Karpas-422 (cell line): ENCODE measurements around the gene COL4A4. TPM values are rescaled to one million over a fixed set of nuclear protein-coding genes. Genes with fewer than 3 reads are reported as not detected.

Experiments
- DNase-seq: peaks from one replicate; pipeline ENCODE4 v3.0.0-alpha.2; 2015
- H2AFZ ChIP-seq: fragments of 200-600 bp; sonication (generic); 2 replicates; pipeline ENCODE4 v1.6.1; 2014; ENCODE audit warnings: antibody characterized with exemption, low read length, mixed read lengths
- H3K27ac ChIP-seq: fragments of 200-600 bp; sonication (generic); 2 replicates; pipeline ENCODE4 v1.5.1; 2014; ENCODE audit warnings: mild to moderate bottlenecking, low read length, moderate library complexity
- H3K27me3 ChIP-seq: fragments of 200-600 bp; sonication (generic); 2 replicates; pipeline ENCODE4 v1.6.1; 2014; ENCODE audit warnings: low read length, mixed read lengths
- H3K36me3 ChIP-seq: fragments of 200-600 bp; sonication (generic); 2 replicates; pipeline ENCODE4 v1.6.1; 2014; ENCODE audit warnings: low read length, mixed read lengths; ENCODE audit not compliant: insufficient read depth
- H3K4me1 ChIP-seq: fragments of 200-600 bp; sonication (generic); 2 replicates; pipeline ENCODE4 v1.6.1; 2014; ENCODE audit warnings: mild to moderate bottlenecking, low read length, mixed read lengths
- H3K4me2 ChIP-seq: fragments of 200-600 bp; sonication (generic); 2 replicates; pipeline ENCODE4 v1.6.1; 2014; ENCODE audit warnings: low read length, low read depth, mild to moderate bottlenecking; ENCODE audit not compliant: poor library complexity, severe bottlenecking
- H3K4me3 ChIP-seq: fragments of 200-600 bp; sonication (generic); 2 replicates; pipeline ENCODE4 v1.5.1; 2014; ENCODE audit warnings: mild to moderate bottlenecking, antibody characterized with exemption, low read length, mixed read lengths
- H3K79me2 ChIP-seq: fragments of 200-600 bp; sonication (generic); 2 replicates; pipeline ENCODE4 v1.6.1; 2014; ENCODE audit warnings: mild to moderate bottlenecking, low read length, mixed read lengths
- H3K9ac ChIP-seq: fragments of 200-600 bp; sonication (generic); 2 replicates; pipeline ENCODE4 v1.6.0; 2014; ENCODE audit warnings: low read length
- H3K9me2 ChIP-seq: fragments of 200-600 bp; sonication (generic), shearing (Covaris generic); replicated peaks from 2 replicates; pipeline ENCODE4 v1.6.0; 2014; ENCODE audit warnings: mild to moderate bottlenecking, low read length, moderate library complexity; ENCODE audit not compliant: insufficient read depth
- H3K9me3 ChIP-seq: fragments of 300-700, 200-600 bp; sonication (generic); 2 replicates; pipeline ENCODE4 v1.6.1; 2014; ENCODE audit warnings: low read length, mixed read lengths
- H4K20me1 ChIP-seq: fragments of 200-600 bp; sonication (generic); 2 replicates; pipeline ENCODE4 v1.6.1; 2014; ENCODE audit warnings: mild to moderate bottlenecking, antibody characterized with exemption, low read length, low read depth; ENCODE audit not compliant: insufficient read depth
- total RNA-seq: library from RNA; depleted of rRNA; stranded (reverse); fragments of >200 nt; shearing (Covaris generic); gene quantifications from 2 replicates; pipeline ENCODE4 v1.2.3, GENCODE V29; 2014; ENCODE audit warnings: low replicate concordance

Gene COL4A4
- total RNA-seq, 1 experiment from 2014 or later, result 0.41 TPM

DNA sequence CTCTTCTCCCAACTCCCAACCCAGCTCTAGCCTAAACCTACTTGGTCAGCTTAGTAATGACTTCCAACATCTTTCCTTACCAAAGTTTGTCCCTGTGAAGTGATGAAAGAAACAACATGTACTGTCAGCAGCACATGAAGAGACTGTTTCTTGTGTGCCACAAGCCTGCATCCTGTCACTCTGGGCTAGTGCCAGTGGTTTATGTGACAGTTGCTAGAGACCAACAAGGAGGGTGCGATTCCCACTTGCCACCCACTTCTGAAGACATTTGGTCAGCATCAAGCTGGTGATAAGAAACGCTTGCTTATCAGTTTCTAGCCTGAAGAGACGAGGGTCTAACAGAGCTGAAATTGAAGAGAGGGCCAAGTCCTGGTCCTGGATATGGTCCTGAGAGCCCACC lies 132.6 kb downstream of the COL4A4 start:
- no peaks in the 10 kb centered on the region for H4K20me1 ChIP-seq
- no peaks in the 10 kb centered on the region for H3K4me1 ChIP-seq
- H2AFZ ChIP-seq, result no peak overlapping the region
- H3K27me3 ChIP-seq, result no peaks in the 10 kb centered on the region
- no peaks in the 10 kb centered on the region for H3K36me3 ChIP-seq
- no peak overlapping the region for H3K4me3 ChIP-seq
- H3K9me3 ChIP-seq, result no peaks in the 10 kb centered on the region
- no peaks in the 10 kb centered on the region for H3K79me2 ChIP-seq
- H3K4me2 ChIP-seq, result no peak overlapping the region
- H3K9ac ChIP-seq, result no peak overlapping the region
- no peak overlapping the region for H3K27ac ChIP-seq
- DNase-seq, result no peak
- H3K9me2 ChIP-seq, result no peaks in the 10 kb centered on the region

DNA sequence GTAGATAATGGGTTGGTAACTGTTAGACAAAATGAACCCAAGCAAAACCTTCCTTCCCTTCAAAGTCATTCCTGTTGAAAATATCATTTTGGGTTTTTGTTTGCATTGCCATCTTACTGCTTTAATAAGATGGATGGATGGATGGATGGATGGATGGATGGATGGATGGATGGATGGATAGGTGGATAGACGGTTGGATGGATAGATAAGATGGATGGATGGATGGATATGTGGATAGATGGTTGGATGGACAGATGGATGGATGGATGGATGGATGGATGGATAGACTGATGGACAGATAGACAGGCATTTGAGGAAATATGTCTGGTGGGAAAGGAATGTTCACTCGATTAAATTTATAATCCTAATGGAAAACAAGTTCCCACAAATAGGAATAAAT lies 133.2 kb downstream of the COL4A4 start:
- no peaks in the 10 kb centered on the region for H3K9me3 ChIP-seq
- no peaks in the 10 kb centered on the region for H3K4me1 ChIP-seq
- H3K27me3 ChIP-seq, result no peaks in the 10 kb centered on the region
- no peak for DNase-seq
- H3K4me2 ChIP-seq, result no peak overlapping the region
- no peak overlapping the region for H3K9ac ChIP-seq
- no peaks in the 10 kb centered on the region for H3K36me3 ChIP-seq
- no peak overlapping the region for H3K27ac ChIP-seq
- no peak overlapping the region for H2AFZ ChIP-seq
- H4K20me1 ChIP-seq, result no peaks in the 10 kb centered on the region
- H3K4me3 ChIP-seq, result no peak overlapping the region
- H3K79me2 ChIP-seq, result no peaks in the 10 kb centered on the region
- no peaks in the 10 kb centered on the region for H3K9me2 ChIP-seq

DNA sequence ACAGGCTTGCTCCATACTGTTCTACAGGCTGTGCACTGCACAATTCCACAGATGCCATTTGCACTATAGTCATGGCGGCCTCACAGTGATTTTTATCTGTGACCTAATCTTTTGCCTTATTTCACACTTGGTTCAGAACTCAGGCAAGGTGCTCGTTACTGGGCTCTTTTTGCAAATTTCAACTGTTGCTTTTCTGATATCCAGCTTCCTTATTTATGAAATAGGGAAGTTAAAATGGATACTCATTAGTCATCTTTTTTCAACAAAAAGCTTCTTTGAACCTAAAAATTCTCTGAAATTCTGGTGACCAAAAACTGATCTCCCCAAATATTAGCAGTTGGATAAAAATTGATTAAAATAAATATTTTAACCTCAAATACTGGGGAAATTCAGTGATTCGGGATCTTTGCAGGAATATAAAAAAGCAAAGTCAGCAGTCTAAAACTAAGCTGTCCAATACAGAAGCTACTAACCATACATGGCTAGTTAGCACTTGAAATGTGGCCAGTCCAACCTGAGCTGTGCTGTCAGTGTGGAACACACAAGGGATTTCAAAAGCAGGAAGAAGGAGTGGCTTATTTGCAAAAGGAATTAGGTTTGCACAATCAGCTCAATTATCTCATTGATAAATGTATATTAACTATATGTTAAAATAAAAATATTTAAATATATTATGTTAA lies 134.4 kb downstream of the COL4A4 start:
- Histone ChIP-seq H3K4me1 (no peaks in the 10 kb centered on the region), H3K27me3 (no peaks in the 10 kb centered on the region), H2AFZ (no peak overlapping the region), H3K9me3 (no peaks in the 10 kb centered on the region), H3K9me2 (no peaks in the 10 kb centered on the region), H3K36me3 (no peaks in the 10 kb centered on the region), H3K79me2 (no peaks in the 10 kb centered on the region), H3K27ac (no peak overlapping the region), H3K4me2 (no peak overlapping the region), H4K20me1 (no peaks in the 10 kb centered on the region), H3K4me3 (no peak overlapping the region), H3K9ac (no peak overlapping the region)
- peak; percentile 40 for DNase-seq

DNA sequence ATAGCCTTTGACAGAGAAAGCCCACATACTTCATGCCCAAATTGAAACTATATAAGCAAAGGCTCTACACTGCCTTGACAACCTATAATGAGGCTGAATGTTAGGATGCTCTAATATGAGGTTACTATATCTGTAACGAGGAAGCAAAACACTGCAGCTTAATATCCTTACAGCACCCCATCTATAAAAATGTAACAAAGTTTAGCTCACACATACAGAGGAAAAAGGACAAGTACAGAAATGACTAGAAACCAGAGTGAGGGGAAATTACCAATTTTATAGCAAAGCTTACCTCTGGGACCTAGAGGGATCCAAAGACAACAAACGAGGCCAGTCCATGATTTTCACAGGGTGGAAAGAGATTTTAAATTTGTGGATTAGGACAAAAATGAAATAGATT lies 138.5 kb downstream of the COL4A4 start:
- H3K36me3 ChIP-seq, result no peaks in the 10 kb centered on the region
- no peaks in the 10 kb centered on the region for H3K9me3 ChIP-seq
- H3K9ac ChIP-seq, result no peak overlapping the region
- no peaks in the 10 kb centered on the region for H4K20me1 ChIP-seq
- H3K27me3 ChIP-seq, result no peaks in the 10 kb centered on the region
- no peak overlapping the region for H3K4me3 ChIP-seq
- no peak overlapping the region for H2AFZ ChIP-seq
- no peaks in the 10 kb centered on the region for H3K9me2 ChIP-seq
- no peak overlapping the region for H3K27ac ChIP-seq
- no peak overlapping the region for H3K4me2 ChIP-seq
- H3K79me2 ChIP-seq, result no peaks in the 10 kb centered on the region
- DNase-seq, result no peak
- H3K4me1 ChIP-seq, result no peaks in the 10 kb centered on the region

DNA sequence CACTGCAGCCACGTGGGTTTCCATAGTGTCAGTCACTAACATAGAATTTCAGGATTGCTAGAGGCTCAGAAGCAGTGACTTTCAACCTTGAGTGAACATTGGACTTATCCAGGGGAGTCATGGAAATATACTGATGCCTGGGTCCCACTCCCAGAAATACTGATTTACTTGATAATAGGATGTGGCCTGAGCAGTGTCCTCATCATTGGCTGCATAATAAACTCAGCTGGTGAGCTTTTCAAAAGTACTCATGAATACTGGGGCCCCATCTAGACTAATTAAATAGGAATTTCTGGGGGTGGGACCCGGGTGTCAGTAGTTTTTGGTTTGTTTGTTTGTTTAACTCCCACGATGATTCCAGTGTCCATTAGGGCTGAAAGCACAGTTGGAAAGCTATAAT lies 141.4 kb downstream of the COL4A4 start:
- no peaks in the 10 kb centered on the region for H3K9me2 ChIP-seq

DNA sequence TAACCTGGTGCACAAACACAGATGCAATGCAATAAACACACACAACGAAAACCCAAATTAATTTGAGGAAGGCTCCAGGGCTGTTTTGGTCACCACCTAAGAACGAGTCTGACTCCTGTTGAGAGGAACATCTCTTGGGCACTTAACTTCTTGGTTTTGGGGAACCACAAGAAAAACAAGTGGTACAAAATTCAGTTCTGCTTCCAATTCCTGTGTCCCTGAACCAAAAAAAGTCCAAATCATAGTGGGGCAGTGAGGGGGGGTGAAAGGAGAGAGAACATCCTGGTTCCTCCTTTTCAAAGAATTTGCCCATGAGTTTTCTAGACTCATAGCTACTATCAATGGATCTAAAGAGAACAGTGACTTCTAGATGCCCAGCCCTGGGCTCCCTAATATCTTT lies 143.6 kb downstream of the COL4A4 start:
- H3K36me3 ChIP-seq, result no peaks in the 10 kb centered on the region
- no peaks in the 10 kb centered on the region for H3K4me1 ChIP-seq
- H3K9ac ChIP-seq, result no peak overlapping the region
- H3K79me2 ChIP-seq, result no peaks in the 10 kb centered on the region
- no peak overlapping the region for H3K4me2 ChIP-seq
- no peaks in the 10 kb centered on the region for H3K9me3 ChIP-seq
- H3K27me3 ChIP-seq, result no peaks in the 10 kb centered on the region
- H3K9me2 ChIP-seq, result no peaks in the 10 kb centered on the region
- H2AFZ ChIP-seq, result no peak overlapping the region
- DNase-seq, result no peak
- no peaks in the 10 kb centered on the region for H4K20me1 ChIP-seq
- no peak overlapping the region for H3K4me3 ChIP-seq
- no peak overlapping the region for H3K27ac ChIP-seq

More for the DNA sequence above, 141.4 kb downstream of the COL4A4 start:
- Histone ChIP-seq H3K27ac (no peak overlapping the region), H3K4me2 (no peak overlapping the region), H3K79me2 (no peaks in the 10 kb centered on the region), H3K4me3 (no peak overlapping the region), H2AFZ (no peak overlapping the region), H3K4me1 (no peaks in the 10 kb centered on the region), H3K27me3 (no peaks in the 10 kb centered on the region), H3K36me3 (no peaks in the 10 kb centered on the region), H3K9ac (no peak overlapping the region), H4K20me1 (no peaks in the 10 kb centered on the region), H3K9me3 (no peaks in the 10 kb centered on the region)
- DNase-seq, result no peak

DNA sequence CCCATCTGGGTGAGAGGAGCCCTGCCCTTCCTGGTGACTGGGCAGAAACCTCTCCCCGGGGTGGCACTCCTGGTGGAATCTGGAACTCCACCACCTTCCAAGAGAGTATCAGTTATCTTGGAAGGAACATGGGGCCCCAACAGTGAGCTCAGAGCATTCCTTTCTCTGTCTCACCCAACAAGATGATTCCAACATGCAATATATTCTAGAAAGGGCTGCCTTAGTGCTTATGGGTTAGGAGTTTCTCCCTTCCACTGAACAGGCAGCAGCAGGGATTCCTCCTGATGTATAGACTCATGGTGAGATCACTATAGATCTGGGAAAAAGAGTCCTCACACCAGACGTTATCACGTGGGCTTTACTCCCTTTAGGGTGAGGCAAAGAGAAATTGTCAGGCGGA lies 147.1 kb downstream of the COL4A4 start:
- H3K4me2 ChIP-seq, result no peak overlapping the region
- no peak overlapping the region for H3K9ac ChIP-seq

DNA sequence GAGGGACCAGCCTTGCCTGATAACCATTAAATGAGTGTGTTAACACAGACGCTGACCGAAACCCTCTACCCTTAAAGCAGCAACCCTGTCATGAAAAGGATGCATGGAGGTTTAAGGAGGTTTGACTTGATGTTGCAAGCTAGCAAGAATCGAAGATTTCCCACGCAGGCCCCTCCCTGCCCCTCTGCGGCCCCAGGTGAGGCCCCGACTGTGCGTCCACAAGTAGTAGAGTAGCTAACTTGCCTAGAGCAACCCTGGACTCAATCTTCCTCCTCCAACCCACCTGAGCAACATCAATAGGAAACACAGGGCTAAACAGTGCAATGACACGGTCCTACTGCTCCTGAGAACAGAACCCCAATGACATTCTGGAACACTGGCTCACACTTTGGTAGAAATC lies 150.1 kb downstream of the COL4A4 start:
- Histone ChIP-seq H3K9me2 (no peaks in the 10 kb centered on the region), H3K36me3 (no peaks in the 10 kb centered on the region), H3K9me3 (no peaks in the 10 kb centered on the region), H2AFZ (no peak overlapping the region), H3K4me2 (no peak overlapping the region), H3K27me3 (no peaks in the 10 kb centered on the region), H3K79me2 (no peaks in the 10 kb centered on the region), H4K20me1 (no peaks in the 10 kb centered on the region), H3K27ac (no peak overlapping the region), H3K4me3 (no peak overlapping the region), H3K9ac (no peak overlapping the region), H3K4me1 (no peaks in the 10 kb centered on the region)
- no peak for DNase-seq

More for the DNA sequence above, 147.1 kb downstream of the COL4A4 start:
- DNase-seq, result no peak
- Histone ChIP-seq H4K20me1 (no peaks in the 10 kb centered on the region), H3K79me2 (no peaks in the 10 kb centered on the region), H3K4me3 (no peak overlapping the region), H3K4me1 (no peaks in the 10 kb centered on the region), H3K9me2 (no peaks in the 10 kb centered on the region), H3K36me3 (no peaks in the 10 kb centered on the region), H3K27me3 (no peaks in the 10 kb centered on the region), H2AFZ (no peak overlapping the region), H3K27ac (no peak overlapping the region), H3K9me3 (no peaks in the 10 kb centered on the region)
